Kasumi-1 (cell line): ENCODE data around the gene CNOT1.
"Not testable (repeated sequence)": the region's sequence is repeated elsewhere in the genome, so short reads cannot be mapped to it uniquely, and the experiment has no call there.

Source experiments
- DNase-seq, 2 experiments: peaks; one replicate each; lab custom pipeline; 2025; lab: John Stamatoyannopoulos, UW

The CNOT1 gene

GRCh38 chr16:58502217-58502921 is 127.3 kb downstream of the CNOT1 start:
- no peak for DNase-seq

- DNase-seq = no peak
These were observed 128.1 kb downstream of the CNOT1 start for GRCh38 chr16:58501242-58502131.

GRCh38 chr16:58500430-58501241 is 129.0 kb downstream of the CNOT1 start:
- no peak for DNase-seq

GRCh38 chr16:58499615-58500351 is 129.8 kb downstream of the CNOT1 start, which contains the start of gene NDRG4:
Gene NDRG4 (plus strand): TSS chr16:58500143. CDS start chr16:58500249, 106 bp downstream.
- peak in 1 of 2 experiments; percentile 10 for DNase-seq

GRCh38 chr16:58499092-58499511 is 130.5 kb downstream of the CNOT1 start:
- DNase-seq = no peak

DNA sequence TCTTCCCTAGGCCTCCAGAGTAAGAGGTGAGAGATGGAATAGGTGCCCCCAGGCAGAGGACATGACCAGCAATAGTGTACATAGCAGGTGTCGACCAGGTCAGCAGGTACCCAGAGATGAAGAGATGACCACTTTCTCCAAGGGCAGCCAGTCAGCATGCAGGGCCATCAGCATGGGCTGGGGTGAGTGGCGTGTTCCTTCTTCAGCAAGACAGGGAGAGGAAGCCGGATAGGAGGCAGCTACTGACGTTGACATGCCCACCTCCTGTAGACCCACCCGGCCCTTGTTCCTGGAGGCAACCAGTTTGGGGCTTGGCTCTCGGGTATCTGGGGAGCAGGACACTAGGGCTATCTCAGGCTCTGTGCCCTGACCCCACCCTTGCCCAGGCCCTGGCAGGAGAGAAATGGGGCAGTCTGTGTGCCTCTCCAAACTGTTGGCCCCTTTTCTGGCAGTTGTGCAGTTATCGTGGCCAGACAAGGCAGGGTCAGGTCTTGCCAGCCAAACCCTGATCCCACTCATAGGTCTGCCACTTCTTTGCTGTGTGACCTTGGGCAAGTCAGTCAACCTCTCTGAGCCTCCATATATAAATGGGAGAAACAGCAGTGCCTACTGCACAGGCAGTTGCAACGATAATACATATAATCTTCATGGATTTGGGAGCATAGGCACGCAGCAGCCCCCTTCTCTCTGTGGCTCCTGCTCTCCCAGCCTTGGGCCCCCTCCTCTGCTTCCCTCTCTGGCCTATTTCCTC is 131.1 kb downstream of the CNOT1 start:
- DNase-seq = no peak

- DNase-seq = no peak
These were observed 131.7 kb downstream of the CNOT1 start for GRCh38 chr16:58497935-58498334.

DNA sequence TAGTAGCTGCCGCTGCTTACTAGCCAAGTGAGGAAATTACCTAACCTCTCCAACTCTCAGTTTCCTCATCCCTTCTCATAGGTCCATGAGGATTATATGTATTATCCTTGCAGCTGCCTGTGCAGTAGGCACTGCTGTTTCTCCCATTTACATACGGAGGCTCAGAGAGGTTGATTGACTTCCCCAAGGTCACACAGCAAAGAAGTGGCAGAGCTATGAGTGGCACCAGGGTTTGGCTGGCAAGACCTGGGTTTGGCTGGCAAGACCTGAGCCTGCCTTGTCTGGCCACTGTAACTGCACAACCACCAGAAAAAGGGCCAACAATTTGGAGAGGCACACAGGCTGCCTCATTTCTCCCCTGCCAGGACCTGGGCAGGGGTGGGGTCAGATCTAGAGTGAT is 132.2 kb downstream of the CNOT1 start:
- no peak for DNase-seq

DNA sequence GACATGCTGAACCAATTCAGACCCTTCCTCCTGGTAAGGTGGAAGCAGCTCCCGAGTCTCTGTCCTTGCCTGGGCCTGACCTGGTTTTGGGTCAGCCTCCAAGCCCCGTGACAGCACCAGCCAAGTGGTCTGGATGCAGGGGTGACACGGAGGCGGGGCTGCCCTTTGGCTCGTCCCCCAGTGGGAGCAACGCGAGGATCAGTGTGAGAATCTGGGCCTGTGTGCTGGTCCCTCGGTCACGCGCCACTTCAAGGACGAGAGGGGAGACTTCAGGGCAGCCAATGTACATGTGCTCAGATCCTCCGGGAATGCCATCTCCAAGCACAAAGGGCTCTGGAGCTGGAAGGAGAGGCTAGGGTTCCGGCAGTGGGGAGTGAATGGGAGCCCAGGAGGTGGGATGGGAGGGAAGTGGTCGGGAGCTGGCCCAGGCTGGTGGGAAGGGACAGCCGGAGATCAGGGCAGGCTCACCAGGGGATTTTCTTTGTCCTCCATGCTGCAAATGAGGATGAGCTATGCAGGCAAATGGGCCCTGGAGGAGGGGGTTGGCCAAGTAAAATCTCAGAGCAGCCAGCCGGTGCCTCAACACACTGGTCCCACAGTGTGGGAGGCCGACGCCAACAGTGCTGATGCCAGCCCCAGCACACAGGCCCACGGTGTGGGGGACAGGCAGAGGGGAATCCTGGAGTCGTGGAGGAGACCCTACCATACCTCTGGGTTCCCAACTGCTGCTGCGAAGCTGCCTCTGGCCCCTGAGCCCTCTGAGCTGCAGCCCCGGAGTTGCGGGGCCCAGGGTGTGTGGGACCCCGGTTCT is 133.9 kb downstream of the CNOT1 start:
- no peak for DNase-seq

DNA sequence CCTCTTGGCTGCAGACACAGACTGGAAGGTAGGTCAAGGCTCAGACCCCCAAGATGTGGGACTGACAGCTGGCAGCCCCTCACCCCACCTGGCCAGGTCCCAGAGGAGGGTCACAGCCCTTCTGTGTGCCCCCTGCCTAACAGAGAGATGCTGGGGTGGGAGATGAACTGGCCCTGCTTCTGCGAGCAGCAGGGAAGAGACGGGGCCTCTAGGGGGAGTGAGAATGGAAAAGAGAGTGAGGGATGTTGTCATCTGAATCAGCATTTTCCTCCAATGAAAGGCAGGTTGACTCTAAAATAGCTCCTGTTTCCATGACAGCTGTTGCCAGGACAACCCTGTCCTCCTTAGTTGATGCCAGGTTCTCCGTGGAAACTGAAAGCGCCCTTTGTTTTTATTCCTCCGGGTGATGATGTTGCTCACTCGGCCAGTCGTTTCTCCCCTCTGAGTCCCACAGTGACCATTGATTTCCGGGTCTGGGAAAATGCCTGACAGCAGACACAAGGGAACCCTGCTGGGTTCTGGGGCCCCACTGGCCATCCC is 134.6 kb downstream of the CNOT1 start:
- peak; percentile 52 to 63 for DNase-seq

DNA sequence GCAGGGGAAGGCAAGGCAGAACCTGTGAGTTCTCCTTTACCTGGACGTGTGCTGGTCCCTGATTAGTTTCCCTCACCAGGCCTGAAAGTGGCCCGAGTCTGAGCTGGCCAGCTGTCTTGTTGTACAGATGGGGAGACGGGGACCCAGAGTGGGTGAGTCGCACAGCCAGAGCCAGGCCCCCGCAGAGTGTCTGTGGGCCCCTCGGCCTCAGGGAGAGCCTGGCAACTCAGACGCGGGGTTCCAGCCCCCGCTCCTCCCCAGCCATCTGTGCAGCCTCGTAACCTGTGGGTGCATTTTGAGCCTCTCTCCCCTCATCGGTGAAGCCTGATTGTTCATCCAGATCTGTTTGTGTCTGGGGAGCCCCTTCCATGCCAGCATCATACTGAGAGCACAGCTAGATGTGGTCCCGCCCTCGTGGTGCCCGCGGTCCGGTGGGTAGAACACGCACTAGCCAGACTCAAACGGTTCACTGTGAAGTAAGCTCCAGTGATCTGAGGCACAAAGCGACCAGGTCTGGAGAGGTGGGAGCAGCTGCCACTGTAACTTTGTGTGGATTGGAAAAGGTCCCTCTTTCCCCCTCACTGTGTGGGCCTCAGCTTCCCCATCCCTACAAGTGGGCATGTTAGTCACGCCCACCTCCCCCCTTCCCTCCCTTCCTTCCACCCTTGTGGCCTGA is 135.7 kb downstream of the CNOT1 start:
- DNase-seq = no peak

- peak in 1 of 2 experiments; percentile 34 for DNase-seq
These were observed 136.9 kb downstream of the CNOT1 start for GRCh38 chr16:58492735-58493134.

DNA sequence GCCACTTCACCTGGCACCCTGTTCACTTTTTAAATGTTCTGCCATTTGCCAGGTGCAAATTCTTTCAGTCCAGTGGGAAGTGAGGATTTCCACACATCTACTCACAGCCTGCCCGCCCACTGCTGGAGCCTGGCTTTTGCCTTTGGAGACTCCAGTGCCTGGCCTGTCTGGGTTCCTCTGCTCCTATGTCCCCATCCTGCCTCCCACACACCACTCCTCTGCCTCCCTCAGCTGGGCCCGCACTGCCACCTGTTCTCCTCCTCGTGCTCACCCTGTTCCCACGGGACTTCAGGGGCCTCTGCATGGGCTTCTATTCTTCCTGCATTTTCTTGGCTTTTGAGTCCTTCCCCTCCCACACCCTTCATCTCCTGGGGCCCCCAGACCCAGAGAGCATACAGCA is 137.6 kb downstream of the CNOT1 start:
- no peak for DNase-seq

DNA sequence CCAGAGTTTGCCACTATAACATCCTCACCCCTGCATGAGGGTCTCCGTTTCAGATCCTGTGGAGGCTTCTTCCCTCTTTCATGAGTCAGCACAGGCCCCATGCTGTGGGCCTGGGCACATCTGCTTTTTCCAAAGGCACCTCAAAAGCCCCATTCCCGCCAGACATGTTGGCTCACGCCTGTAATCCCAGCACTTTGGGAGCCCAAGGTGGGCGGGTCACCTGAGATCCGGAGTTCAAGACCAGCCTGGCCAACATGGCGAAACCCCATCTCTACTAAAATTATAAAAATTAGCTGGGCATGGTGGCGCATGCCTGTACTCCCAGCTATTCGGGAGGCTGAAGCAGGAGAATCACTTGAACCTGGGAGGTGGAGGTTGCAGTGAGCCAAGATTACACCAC is 139.1 kb downstream of the CNOT1 start:
- DNase-seq = not testable (repeated sequence)

- DNase-seq = no peak
These were observed 139.6 kb downstream of the CNOT1 start for GRCh38 chr16:58490065-58490464.

- no peak for DNase-seq
These were observed 141.1 kb downstream of the CNOT1 start for GRCh38 chr16:58488531-58488930.

GRCh38 chr16:58487566-58488351 is 141.9 kb downstream of the CNOT1 start:
- DNase-seq = peak; percentile 71 to 79
